K562 (cell line): Measurements from ENCODE around the gene VPS41. TPM values are rescaled to one million over a fixed set of nuclear protein-coding genes. Genes with fewer than 3 reads are reported as not detected.
A peak's percentile ranks its signal among the peaks of the same experiment; 100 is the strongest.
"Not testable (repeated sequence)": the region's sequence is repeated elsewhere in the genome, so short reads cannot be mapped to it uniquely, and the experiment has no call there.

Experiments used
- ATAC-seq: fragments of 200-7000 bp; cut with Tn5 transposase; 3 replicates; pipeline ENCODE4 v1.9.1; 2020; ENCODE audit warnings: moderate library complexity
- BruUV-seq: library from RNA; stranded (reverse); fragments of 400-500 nt; replicated peaks from 2 replicates; lab custom pipeline; 2021; lab: Mats Ljungman, UMichigan
- CTCF ChIA-PET: fragments of 300-600 bp; formaldehyde crosslinking; extraction: SDS; loops from one replicate; lab custom pipeline; 2021; ENCODE audit warnings: low intra/inter-chr PET ratio; lab: Yijun Ruan, JAX
- POLR2A ChIA-PET: fragments of 300-600, 350-650 bp; sonication (Branson Sonifier 250); formaldehyde crosslinking; extraction: SDS; loops from one replicate; lab custom pipeline; 2021; ENCODE audit warnings: antibody characterized with exemption, inconsistent platforms; lab: Yijun Ruan, JAX
- DNase-seq, 4 experiments: peaks; one replicate each; pipeline versions ENCODE4 v3.0.0 to v3.0.0-alpha.2; 2011 to 2018; ENCODE audit warnings: low spot score in 3 of 4, mixed read lengths in 3 of 4; ENCODE audit errors: extremely low read depth in 1 of 4
- FAIRE-seq: peaks from 2 replicates; lab custom pipeline; 2011; peaks lifted over from hg19 to GRCh38; lab: Jason Lieb, UNC
- H2AFZ ChIP-seq: 2 replicates; pipeline ENCODE4 v1.6.0; 2011; ENCODE audit warnings: low read depth, low read length, control low read depth, inconsistent platforms
- H3K27ac ChIP-seq: fragments of 200-600 bp; 3 replicates; pipeline ENCODE4 v1.8.0; 2011; ENCODE audit warnings: low read depth, mild to moderate bottlenecking, control low read depth, inconsistent platforms, low read length, moderate library complexity, mixed read lengths; ENCODE audit errors: extremely low read depth
- H3K27me3 ChIP-seq, 2 experiments: fragments of 300-600 bp in 1 of 2; 2 replicates in 1 of 2; 3 replicates in 1 of 2; pipeline versions ENCODE4 v1.6.0 to v1.8.0; 2011; ENCODE audit warnings: inconsistent platforms in 2 of 2, low read length in 2 of 2, mild to moderate bottlenecking in 1 of 2, mixed read lengths in 1 of 2, moderate library complexity in 1 of 2; ENCODE audit not compliant: control insufficient read depth in 2 of 2, insufficient read depth in 2 of 2
- H3K36me3 ChIP-seq: fragments of 300-600 bp; 3 replicates; pipeline ENCODE4 v1.8.0; 2011; ENCODE audit warnings: mild to moderate bottlenecking, low read length, inconsistent platforms; ENCODE audit not compliant: control insufficient read depth, insufficient read depth
- H3K4me1 ChIP-seq, 2 experiments: fragments of 200-600 bp in 1 of 2; replicated peaks in 1 of 2; 2 replicates in 1 of 2; 3 replicates in 1 of 2; pipeline versions ENCODE4 v1.5.1 to v1.8.0; 2011; ENCODE audit warnings: inconsistent platforms in 2 of 2, low read length in 2 of 2, mild to moderate bottlenecking in 1 of 2, mixed read lengths in 1 of 2, moderate library complexity in 1 of 2; ENCODE audit not compliant: control insufficient read depth in 2 of 2, insufficient read depth in 2 of 2
- H3K4me2 ChIP-seq: 2 replicates; pipeline ENCODE4 v1.6.1; 2011; ENCODE audit warnings: low read length, control low read depth, inconsistent platforms, mixed read lengths; ENCODE audit not compliant: insufficient read depth
- H3K4me3 ChIP-seq: fragments of 200-600 bp; sonication (generic), shearing (Covaris generic); 2 replicates; pipeline ENCODE4 v1.5.1; 2016; ENCODE audit warnings: control low read depth, inconsistent platforms
- H3K79me2 ChIP-seq: fragments of 200-600 bp; 3 replicates; pipeline ENCODE4 v1.8.0; 2011; ENCODE audit warnings: low read length, inconsistent platforms; ENCODE audit not compliant: control insufficient read depth, insufficient read depth
- H3K9ac ChIP-seq, 2 experiments: 2 replicates each; pipeline versions ENCODE4 v1.6.0 to v1.6.1; 2011; ENCODE audit warnings: low read depth in 2 of 2, low read length in 2 of 2, control low read depth in 1 of 2, inconsistent platforms in 1 of 2, mild to moderate bottlenecking in 1 of 2, mixed read lengths in 1 of 2; ENCODE audit not compliant: insufficient read depth in 1 of 2
- H3K9me1 ChIP-seq: one replicate; pipeline ENCODE4 v1.6.0; 2011; ENCODE audit warnings: inconsistent platforms, mild to moderate bottlenecking, low read length, moderate library complexity; ENCODE audit not compliant: control insufficient read depth, insufficient read depth
- H3K9me3 ChIP-seq: replicated peaks from 2 replicates; pipeline ENCODE4 v1.5.1; 2011; ENCODE audit warnings: low read depth, low read length, inconsistent platforms; ENCODE audit not compliant: control insufficient read depth, insufficient read depth
- H4K20me1 ChIP-seq: replicated peaks from 2 replicates; pipeline ENCODE4 v1.6.1; 2011; ENCODE audit warnings: low read length, inconsistent platforms, mixed read lengths; ENCODE audit not compliant: control insufficient read depth, insufficient read depth
- ATF1 ChIP-seq, 2 experiments: fragments of 450-650 bp in 1 of 2; IDR thresholded peaks; 2 replicates each; pipeline ENCODE4 v1.6.1; 2016; ENCODE audit warnings: missing compliant biosample characterization in 1 of 2, missing genetic modification characterization in 1 of 2
- GATAD2B ChIP-seq: fragments of 450-650 bp; IDR thresholded peaks from 2 replicates; pipeline ENCODE4 v1.6.1; 2017; ENCODE audit warnings: mild to moderate bottlenecking, borderline replicate concordance
- KLF1 ChIP-seq: fragments of 450-650 bp; IDR thresholded peaks from 2 replicates; pipeline ENCODE4 v1.6.1; 2016; ENCODE audit warnings: missing genetic modification characterization, missing compliant biosample characterization
- KLF6 ChIP-seq: fragments of 250-450 bp; sonication (Bioruptor Pico); IDR thresholded peaks from 2 replicates; pipeline ENCODE4 v1.4.0; 2020; ENCODE audit warnings: mild to moderate bottlenecking, moderate library complexity, borderline replicate concordance
- NCOA1 ChIP-seq: fragments of 450-650 bp; IDR thresholded peaks from 2 replicates; pipeline ENCODE4 v1.6.1; 2016; ENCODE audit warnings: low read depth
- ZNF639 ChIP-seq, 2 experiments: fragments of 200-800 bp in 1 of 2; sonication (Bioruptor generic) in 1 of 2; sonication (generic) in 1 of 2; formaldehyde crosslinking in 1 of 2; IDR thresholded peaks in 1 of 2; conservative IDR thresholded peaks in 1 of 2; 2 replicates each; pipeline versions ENCODE4 v1.5.0 to v1.6.1; 2016 to 2020; ENCODE audit warnings: missing compliant biosample characterization in 1 of 2, missing genetic modification characterization in 1 of 2, missing genetic modification reagents in 1 of 2
- WGBS: fragments of 100-300 bp; shearing (Covaris generic); methylation state at CpG from one replicate; pipeline ENCODE4 v1.1.6; 2016; ENCODE audit warnings: low coverage, mixed read lengths; ENCODE audit not compliant: insufficient coverage; ENCODE audit errors: missing lambda C conversion rate; 5-methylcytosine and 5-hydroxymethylcytosine counted together
- in situ Hi-C: fragments of 300-500 bp; cut with MboI; formaldehyde crosslinking; loops from 4 replicates; pipeline ENCODE4 v1.15.0; 2018; ENCODE audit warnings: inconsistent platforms, mixed read lengths
- intact Hi-C: fragments of 100-400 bp; cut with micrococcal nuclease; formaldehyde crosslinking; loops from 2 replicates; pipeline ENCODE4 v1.14.2; 2022
- polyA plus RNA-seq, 8 experiments: library from polyadenylated mRNA; depleted of rRNA in 4 of 8; stranded (reverse) in 5 of 8; unstranded in 3 of 8; fragments of >200 nt; fragmentation: Nextera tagmentation in 2 of 8; fragmentation: Illumina TruSeq in 1 of 8; extraction: Ambion mirVana in 2 of 8; extraction: Trizol in 1 of 8; gene quantifications; 2 replicates each; pipeline versions ENCODE4 v1.2.1 to v1.2.3, GENCODE V29; 2011 to 2014; ENCODE audit warnings: inconsistent platforms in 1 of 8, missing spikeins in 1 of 8
- total RNA-seq, 7 experiments: library from RNA; depleted of rRNA in 6 of 7; stranded (reverse); fragments of >200 nt in 6 of 7; fragmentation: Illumina TruSeq in 2 of 7; extraction: Trizol in 2 of 7; gene quantifications; 2 replicates each; pipeline versions ENCODE4 v1.2.1 to v1.2.3, GENCODE V29; 2011 to 2021; ENCODE audit warnings: low replicate concordance in 1 of 7
- TF ChIP-seq, protein P1 (sequence below): sonication (generic); formaldehyde crosslinking; IDR thresholded peaks from 2 replicates; pipeline ENCODE4 v1.8.1; 2022; ENCODE audit warnings: missing genetic modification reagents
- TF ChIP-seq, protein P2 (sequence below): sonication (generic); formaldehyde crosslinking; IDR thresholded peaks from 2 replicates; pipeline ENCODE4 v1.9.0; 2022; ENCODE audit warnings: mild to moderate bottlenecking, missing genetic modification reagents
- TF ChIP-seq, protein P3 (sequence below): conservative IDR thresholded peaks from 2 replicates; pipeline ENCODE4 v1.6.1; 2011; ENCODE audit warnings: low read depth, mild to moderate bottlenecking, low read length; ENCODE audit not compliant: control insufficient read depth

Gene VPS41
- total and polyA plus RNA-seq, 9 of the 15 experiments (the other 6 are each of a cell fraction or from before 2014, with no cell fraction given): 17.7 to 46.8 (median 32.1) TPM

- in situ Hi-C loops: no loop called here
- H3K79me2 ChIP-seq: no peaks in the 10 kb centered on the region
Observed at GRCh38 chr7:38855386-38855785, 53.6 kb downstream of the VPS41 start.

DNA sequence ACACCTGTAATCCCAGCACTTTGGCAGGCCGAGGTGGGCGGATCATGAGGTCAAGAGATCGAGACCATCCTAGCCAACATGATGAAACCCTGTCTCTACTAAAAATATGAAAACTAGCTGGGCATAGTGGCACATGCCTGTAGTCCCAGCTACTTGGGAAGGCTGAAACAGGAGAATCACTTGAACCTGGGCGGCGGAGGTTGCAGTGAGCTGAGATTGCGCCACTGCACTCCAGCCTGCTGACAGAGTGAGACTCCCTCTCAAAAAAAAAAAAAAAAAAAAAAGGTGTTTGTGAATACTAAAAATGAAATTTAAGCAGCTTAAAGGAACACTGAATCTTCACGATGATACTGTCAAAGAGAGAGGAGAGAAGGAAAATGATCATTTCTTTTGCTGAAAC lies 54.0 kb downstream of the VPS41 start:
- in situ Hi-C loops, FAIRE-seq: not testable (repeated sequence)

More at GRCh38 chr7:38855386-38855785, 53.6 kb downstream of the VPS41 start:
- ATAC-seq: no peak
- BruUV-seq: no TSS peak
- intact Hi-C loops: no loop called here
- Histone ChIP-seq H3K27me3 (no peaks in the 10 kb centered on the region), H3K9ac (no peak overlapping the region), H3K4me3 (no peak overlapping the region), H3K4me2 (no peak overlapping the region), H2AFZ (peak overlapping the region; percentile 42; the same call in 1 of the 2 replicates), H3K9me3 (no peaks in the 10 kb centered on the region), H3K9me1 (no peaks in the 10 kb centered on the region), H3K27ac (peak overlapping the region; percentile 34; the same call in 1 of the 3 replicates), H3K36me3 (no peaks in the 10 kb centered on the region; the same call in 2 of the 3 replicates), H3K4me1 (peaks cover 0 to 15% of the 10 kb centered on the region in 2 experiments; a peak in 4 of 5 replicates), H4K20me1 (no peaks in the 10 kb centered on the region)
- FAIRE-seq: no peak
- 57% methylated on average over 4 of the region's 4 CpGs for whole genome bisulfite sequencing
- TF ChIP-seq GATAD2B (no peak), KLF6 (CRISPR knock-in tag) (no peak), ZNF639 (CRISPR knock-in tag; conservative IDR thresholded peaks at IDR 0.05 in 1 of 2, IDR thresholded peaks at IDR 0.05 in 1 of 2) (no peak), ATF1 (CRISPR knock-in tag; IDR thresholded peaks at IDR 0.05) (no peak), ATF1 (tag; IDR thresholded peaks at IDR 0.05) (no peak), NCOA1 (no peak), KLF1 (tag) (no peak)
- TF ChIP-seq, protein P1, sequence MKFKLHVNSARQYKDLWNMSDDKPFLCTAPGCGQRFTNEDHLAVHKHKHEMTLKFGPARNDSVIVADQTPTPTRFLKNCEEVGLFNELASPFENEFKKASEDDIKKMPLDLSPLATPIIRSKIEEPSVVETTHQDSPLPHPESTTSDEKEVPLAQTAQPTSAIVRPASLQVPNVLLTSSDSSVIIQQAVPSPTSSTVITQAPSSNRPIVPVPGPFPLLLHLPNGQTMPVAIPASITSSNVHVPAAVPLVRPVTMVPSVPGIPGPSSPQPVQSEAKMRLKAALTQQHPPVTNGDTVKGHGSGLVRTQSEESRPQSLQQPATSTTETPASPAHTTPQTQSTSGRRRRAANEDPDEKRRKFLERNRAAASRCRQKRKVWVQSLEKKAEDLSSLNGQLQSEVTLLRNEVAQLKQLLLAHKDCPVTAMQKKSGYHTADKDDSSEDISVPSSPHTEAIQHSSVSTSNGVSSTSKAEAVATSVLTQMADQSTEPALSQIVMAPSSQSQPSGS (CRISPR knock-in tag): no peak
- TF ChIP-seq, protein P2, sequence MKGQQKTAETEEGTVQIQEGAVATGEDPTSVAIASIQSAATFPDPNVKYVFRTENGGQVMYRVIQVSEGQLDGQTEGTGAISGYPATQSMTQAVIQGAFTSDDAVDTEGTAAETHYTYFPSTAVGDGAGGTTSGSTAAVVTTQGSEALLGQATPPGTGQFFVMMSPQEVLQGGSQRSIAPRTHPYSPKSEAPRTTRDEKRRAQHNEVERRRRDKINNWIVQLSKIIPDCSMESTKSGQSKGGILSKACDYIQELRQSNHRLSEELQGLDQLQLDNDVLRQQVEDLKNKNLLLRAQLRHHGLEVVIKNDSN: no peak
- TF ChIP-seq, protein P3, sequence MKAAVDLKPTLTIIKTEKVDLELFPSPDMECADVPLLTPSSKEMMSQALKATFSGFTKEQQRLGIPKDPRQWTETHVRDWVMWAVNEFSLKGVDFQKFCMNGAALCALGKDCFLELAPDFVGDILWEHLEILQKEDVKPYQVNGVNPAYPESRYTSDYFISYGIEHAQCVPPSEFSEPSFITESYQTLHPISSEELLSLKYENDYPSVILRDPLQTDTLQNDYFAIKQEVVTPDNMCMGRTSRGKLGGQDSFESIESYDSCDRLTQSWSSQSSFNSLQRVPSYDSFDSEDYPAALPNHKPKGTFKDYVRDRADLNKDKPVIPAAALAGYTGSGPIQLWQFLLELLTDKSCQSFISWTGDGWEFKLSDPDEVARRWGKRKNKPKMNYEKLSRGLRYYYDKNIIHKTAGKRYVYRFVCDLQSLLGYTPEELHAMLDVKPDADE: no peak
- ChIA-PET CTCF (no interaction called here), POLR2A (interaction anchor here (3.0 kb wide), 1 partner anchor 12 kb away, joined by 10 read pairs; no protein-coding TSS in a partner anchor)
- DNase-seq: no peak

More for the DNA sequence above, 54.0 kb downstream of the VPS41 start:
- H3K36me3 ChIP-seq, intact Hi-C loops, DNase-seq, H3K9ac ChIP-seq, H3K9me3 ChIP-seq, H3K4me2 ChIP-seq, H3K9me1 ChIP-seq, H4K20me1 ChIP-seq, CTCF ChIA-PET, H3K27ac ChIP-seq, H3K27me3 ChIP-seq, H3K79me2 ChIP-seq, ATAC-seq, BruUV-seq, H2AFZ ChIP-seq, H3K4me3 ChIP-seq: not testable (repeated sequence)
- 76% methylated on average over 6 of the region's 7 CpGs for WGBS
- H3K4me1 ChIP-seq: peaks cover 0 to 15% of the 10 kb centered on the region in 2 experiments; a peak in 4 of 5 replicates
- POLR2A ChIA-PET: interaction anchor here (3.0 kb wide), 1 partner anchor 12 kb away, joined by 10 read pairs; no protein-coding TSS in a partner anchor
